NCI-H2107 treated with DMSO at 0.1 percent for 48 hours (cell line): ENCODE results near the gene GALNT9.
"Not testable (repeated sequence)": the region's sequence is repeated elsewhere in the genome, so short reads cannot be mapped to it uniquely, and the experiment has no call there.

Source experiments
- DNase-seq: peaks from one replicate; lab custom pipeline; 2025; ENCODE audit not compliant: unreplicated experiment; lab: John Stamatoyannopoulos, UW

Gene GALNT9

DNA sequence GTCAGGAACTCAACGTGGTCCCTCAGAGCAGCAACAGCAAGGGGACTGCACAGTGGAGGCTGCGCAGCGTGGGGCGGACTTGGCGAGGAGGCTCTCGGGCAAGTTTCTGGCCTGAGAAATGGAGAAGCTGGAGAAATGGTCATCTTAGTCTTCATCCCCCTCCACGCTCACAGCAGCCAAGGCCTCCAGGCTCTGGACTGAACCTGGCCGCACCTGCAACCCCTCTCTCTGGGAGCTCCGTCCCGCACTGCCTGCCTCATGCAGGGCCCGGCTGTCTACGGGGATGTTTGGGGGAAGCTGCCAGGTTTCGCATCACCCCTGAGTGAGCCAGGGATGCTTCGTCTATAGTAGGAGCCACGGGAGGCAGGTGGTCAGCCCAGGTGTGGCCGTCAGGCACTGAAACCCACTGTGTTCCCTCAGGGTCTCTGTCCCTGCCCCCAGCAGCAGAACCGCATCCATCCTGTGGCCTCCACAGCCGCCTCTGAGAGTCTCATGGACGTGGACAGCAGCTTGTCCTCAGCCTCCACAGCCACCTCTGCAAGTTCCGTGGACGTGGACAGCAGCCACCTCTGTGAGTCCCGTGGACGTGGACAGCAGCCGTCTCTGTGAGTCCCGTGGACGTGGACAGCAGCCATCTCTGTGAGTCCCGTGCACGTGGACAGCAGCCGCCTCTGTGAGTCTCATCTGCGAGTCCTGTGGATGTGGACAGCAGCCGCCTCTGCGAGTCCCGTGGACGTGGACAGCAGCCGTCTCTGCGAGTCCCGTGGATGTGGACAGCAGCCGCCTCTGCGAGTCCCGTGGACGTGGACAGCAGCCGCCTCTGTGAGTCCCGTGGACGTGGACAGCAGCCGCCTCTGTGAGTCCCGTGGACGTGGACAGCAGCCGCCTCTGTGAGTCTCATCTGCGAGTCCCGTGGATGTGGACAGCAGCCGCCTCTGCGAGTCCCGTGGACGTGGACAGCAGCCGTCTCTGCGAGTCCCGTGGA lies 29.1 kb upstream of the GALNT9 start:
- not testable (repeated sequence) for DNase-seq

DNA sequence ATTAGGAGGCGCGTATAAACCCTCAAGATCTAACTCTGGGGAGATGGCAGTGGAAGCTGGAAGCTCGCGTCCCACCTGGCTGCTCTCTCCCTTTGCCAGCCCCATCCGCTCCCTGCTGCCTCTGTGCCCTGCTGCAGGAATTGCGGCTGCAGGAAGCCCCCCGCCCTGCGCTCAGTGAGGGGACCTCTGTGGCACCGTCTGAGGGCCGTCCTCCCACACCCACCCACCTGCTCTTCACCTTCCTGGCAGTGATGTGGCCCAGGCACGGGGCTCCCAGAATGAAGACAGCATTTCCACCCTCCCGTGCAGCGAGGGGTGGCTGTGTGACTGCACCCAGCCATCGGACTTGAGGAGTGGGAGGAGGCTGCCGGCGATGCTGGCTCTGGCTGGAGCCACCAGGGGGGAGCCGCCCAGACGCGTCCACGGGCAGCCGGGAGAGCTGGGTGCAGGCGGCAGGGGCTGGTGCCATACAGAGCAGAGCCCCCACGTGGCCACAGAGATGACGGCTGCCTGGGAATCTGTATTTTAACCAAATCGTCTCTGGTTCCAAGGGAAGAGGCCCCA lies 28.3 kb upstream of the GALNT9 start:
- DNase-seq, result no peak

DNA sequence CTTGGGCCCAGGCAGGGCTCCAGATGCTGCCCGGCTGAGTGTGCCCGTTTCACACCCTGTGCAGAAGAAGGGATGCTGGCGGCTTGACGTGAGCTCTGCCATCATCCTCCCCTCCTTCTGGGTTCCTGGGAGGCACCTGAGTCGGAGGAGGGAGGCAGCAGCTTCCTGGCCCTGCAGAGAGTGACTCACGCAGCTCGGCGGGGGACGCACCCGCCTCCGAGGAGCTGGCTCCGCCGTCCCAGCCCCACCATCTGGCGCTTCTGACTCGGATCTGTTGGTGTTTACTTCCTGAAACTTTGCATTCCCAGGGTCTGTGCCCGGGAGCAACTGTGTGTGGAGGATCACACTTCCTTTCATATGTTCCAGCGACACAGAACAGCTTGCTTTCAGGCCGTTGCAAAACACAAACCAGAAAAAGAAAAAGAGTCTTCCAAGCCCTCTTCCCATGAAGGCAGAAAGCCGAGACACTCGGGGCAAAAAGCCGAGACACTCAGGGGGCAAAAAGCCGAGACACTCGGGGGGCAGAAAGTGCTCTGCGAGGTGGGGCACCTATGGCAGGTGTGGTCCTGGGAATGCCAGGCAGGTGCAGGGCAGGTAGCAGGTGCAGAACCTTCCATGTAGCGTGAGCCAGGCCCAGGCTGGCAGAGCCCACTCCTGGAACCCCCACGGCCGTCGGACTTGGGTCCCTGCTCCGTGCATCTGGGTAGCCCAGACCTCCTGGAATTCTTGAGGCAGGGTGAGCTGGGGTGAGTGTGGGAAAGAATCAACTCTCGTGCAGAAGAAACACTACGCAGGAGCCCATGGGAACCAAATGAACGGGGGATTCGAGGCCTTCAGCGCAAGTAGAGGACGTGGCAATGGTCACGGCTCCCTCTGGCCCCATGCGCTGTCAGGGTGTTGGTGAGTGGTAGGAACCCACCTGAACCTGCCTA lies 27.6 kb upstream of the GALNT9 start:
- no peak for DNase-seq

DNA sequence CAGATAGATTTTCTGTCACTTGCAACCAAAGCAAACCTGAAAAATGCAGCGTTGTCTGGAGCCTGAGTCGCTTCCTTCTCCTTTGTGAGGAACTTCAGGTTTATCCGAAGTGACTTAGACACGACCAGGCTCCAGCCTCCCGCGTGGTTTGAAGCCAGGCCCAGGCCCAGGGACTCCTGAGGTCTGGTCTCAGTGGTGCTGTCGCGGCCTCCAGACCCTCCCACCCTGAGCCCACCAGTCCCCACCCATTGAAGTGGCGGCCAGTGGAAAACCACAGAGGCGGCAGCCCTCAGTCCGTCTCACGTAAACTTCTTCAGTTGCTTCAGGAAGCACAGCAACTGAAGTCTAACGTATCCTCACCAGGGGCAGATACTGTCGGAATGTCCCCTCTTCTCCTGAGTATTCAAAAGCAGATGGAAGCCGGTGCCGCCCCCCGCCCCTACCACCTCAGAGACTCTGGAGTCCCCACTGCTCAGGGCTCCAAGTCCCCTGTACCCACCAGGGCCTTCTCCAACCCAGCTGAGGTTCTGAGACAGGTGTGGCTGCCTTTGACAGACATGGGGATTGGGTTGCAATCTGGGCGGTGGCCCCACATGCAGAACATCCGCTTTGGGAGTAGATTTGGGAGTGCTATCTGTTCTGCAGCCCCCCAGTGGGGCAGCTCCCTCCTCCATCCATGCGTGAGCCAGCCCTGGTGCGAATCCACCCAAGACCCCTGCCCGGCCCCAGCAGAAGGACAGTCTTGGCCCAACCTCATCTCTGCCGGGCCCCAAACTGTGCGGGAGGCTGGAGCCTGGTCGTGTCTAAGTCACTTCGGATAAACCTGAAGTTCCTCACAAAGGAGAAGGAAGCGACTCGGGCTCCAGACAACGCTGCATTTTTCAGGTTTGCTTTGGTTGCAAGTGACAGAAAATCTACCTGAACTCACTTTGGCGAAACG lies 26.6 kb upstream of the GALNT9 start:
- no peak for DNase-seq

DNA sequence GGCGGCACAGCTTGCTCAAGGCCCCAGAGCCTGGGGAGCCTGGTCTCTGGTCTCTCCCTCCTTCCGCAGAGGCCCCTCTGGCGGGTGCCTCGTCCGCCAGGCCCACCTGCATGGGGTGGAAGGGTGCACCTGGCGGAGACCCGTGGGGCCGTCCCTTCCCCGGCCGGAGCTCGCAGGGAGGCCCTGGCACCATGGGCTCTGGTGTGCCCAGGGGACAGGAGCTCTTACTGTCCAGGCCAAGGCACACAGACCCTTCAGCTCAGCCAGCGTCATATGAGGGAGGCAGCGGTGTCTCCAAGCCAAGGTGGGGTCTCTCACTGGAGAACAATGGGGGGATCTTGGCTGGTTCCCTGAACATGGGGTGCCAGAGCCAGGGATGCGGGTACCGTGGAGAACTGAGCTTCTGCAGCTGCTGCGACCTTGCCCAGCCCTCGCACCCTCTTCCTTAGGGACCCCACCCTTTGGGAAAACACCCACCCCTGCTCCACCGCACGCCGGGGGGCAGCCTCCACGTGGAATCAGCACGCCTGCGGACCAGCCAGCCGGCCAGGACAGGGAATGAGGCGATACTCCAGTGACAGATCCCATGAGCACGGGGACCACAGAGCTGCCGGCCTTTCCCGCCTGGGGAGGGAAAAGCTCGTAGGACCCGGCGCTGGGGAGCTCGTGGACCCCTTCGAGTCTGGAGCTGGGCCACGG lies 25.7 kb upstream of the GALNT9 start:
- no peak for DNase-seq

DNA sequence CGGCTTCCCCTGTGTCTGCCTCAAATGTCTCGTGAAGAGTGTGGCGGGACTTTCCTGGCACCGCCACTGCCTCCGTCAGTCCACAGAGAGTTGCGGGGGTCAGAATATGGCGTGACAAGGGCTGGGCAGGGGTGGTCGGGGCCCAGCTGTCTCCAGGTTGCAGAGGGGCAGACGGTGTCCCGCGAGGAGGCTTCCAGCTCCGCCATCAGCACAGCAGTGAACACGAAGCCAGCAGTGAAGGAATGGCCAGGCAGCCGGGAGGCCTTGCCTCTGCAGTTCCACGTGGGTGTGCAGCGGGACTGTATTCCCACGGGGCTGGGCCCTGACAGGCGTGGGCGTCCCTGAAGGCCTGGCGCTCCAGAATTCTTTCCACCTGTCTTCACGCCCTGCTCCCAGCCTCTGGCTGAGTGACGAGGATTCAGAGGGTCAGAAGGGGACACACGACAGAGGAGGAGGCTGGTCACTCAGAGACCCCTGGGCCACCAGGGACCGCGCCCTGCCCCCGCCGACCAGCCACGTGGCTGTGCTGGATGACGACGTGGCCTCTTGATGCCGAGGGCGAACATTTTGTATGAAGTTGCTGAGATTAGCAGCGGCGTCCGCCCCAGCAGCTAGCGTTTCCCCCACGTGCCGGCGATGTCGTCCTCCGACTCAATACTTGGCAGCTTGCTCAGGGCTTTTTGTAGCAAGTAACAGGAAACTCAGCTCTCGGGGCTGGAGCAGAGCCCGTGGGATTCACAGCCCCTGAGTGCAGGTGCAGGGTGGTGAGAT lies 25.0 kb upstream of the GALNT9 start:
- no peak for DNase-seq

DNA sequence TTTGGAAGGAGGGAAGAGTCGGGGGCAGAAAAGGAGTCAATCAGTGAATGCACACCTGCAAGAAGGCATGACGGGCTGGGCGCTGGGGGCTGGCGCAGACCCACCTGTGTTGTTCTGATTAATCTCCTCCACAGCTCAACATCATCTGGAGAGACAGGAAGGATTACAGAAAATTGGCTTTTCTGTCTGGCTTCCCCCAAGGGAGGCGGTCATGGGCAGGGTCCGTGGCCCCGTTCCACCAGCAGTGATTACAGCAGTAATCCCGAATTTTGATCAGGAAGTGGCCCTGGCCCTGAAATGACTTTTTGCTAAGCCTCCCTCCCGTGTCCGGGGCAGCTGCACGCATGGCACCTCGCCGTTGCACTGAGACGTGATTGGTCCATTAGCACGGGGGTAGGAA lies 24.4 kb upstream of the GALNT9 start:
- DNase-seq, result no peak

DNA sequence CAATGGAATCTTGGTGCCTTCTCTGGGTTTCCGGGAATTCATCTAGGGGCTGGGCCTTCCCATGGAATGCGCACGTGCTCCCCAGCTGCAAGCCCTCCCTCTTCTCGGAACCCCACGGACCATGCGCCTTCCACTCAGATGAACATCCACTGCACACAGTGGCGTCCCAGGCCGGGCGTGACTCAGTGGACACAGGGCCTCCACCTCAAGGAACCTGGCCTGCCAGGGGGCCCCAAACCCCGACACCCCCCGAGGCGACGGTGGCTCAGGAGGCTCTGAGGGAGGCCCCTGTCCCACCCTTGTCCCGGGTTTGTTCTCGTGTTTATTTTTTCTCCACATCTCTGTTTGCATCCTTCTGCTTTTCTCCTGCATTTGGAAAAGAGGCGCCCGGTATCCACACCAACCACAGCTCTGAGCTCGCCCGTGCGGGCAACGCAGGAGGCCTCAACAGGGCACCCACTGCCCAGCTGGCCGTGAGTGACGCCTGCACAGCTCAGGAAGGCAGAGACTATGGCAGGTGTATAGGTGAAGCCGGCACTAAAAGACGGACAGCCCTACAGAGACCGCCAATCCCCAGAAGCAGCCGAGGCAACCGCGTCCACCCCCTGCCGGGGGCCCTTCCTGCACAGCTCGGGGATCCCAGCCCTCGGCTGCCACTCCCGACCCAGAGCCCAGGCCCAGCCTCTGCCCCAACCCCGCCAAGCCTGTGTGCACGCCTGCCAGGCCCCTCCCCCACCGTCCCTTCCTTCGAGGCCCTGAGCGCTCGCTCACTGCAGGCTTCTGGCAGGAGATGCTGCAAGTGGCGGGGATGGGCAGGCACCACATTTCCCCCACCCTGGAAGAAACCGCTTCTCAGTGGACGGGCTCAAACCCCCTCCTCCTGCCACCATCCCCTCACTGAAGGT lies 23.8 kb upstream of the GALNT9 start:
- no peak for DNase-seq

DNA sequence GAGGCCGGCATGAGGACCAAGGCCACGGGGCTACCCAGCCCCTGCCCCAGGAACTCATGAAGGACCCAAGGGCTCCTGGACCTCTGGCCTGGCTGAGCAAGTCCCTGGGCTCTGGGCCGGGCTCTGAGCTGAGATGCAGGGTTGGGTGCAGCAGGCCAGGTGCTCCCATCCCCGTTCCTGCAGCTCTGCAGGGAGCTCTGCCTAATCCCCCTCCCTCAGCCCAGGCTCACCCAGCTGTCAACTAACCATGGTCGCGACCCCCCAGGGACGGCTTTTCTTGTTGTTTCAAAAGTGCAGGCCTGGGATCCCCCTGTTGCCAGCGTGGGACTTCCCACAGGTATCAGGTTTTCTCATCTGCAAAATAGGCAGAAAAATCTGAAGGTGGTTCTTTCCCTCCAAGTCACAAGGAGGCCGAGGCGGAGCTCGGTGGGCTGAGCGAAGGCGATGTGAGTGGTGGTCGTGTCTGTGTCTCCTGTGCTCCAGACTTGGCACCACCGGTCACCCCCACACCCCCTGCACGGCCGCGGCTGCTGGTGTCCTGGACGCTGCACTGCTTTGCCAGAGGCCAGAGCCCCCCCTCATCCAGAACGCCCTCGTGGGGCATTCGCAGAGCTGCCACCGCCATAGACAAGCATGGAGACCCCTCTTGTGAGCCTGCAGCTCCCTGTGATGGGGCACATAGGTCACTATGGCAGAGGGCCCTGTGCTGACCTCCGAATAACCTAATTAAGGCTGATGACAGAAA lies 22.5 kb upstream of the GALNT9 start:
- DNase-seq, result no peak

DNA sequence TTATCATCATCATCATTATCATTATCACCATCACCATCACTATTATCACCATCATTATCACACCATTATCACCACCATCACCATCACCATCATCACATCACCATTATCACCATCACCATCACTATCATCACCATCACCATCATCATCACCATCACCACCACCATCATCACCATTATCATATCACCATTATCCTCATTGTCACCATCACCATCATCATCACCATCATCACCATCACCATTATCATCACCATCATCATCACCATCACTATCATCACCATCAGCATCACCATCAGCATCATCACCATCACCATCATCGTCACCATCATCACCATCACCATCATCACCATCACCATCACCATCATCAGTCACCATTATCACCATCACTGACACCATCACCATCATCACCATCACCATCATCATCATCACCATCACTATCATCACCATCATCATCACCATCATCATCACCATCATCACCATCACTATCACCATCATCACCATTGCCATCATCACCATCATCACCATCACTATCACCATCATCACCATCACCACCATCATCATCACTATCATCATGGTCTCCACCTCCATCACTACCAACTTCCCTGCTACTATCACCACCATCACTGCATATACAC lies 20.2 kb upstream of the GALNT9 start:
- DNase-seq, result no peak

DNA sequence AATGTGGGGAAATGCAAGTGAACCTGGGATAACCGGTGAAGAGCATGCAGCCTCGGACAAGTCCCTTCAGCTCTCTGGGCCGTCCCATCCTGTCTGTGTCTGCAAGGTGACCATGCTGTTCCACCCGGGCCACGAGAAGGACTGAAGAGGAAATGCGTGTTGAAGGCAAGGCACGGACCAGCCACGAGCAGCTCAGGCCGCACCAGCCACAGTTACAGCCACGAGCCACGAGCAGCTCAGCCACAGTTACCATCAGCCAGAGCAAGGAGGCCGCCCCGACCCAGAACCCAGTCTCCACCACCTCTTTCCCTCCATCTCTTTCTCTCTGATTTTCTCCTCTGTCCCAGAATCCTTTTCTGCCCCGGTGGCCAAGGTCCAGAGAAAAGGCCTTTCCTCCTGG lies 18.8 kb upstream of the GALNT9 start:
- DNase-seq, result no peak

DNA sequence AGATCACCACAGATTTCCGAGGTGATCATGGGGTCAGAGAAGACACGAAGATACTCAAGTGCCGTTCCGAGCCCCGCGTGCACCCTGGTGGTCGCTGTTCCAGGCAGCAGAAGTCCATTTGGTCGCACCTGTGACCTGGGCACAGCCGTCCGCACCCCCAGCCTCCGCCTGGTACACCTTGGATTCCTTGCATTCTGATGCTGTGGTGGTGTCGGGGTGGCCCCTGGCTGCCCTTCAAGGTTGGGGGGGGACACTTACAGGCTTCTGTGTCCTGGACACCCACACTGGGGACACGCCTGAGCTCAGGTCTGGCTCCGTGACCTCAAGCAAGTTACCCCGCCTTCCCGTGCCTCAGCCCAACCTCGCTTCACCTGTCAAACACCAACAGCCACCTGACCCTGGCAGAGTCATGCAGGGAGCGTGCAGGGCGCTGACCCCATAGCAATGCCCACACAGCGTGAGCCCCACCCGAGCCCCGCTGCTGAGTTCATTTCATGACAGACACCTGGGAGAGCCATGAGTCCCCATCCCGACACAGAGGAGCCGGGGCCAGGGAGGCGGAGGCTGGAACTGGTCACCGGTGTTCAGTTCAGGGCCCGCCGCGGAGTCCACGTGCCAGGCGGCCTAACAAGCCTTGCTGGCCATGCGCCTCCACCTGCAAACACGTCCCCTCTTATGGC lies 17.9 kb upstream of the GALNT9 start:
- no peak for DNase-seq

DNA sequence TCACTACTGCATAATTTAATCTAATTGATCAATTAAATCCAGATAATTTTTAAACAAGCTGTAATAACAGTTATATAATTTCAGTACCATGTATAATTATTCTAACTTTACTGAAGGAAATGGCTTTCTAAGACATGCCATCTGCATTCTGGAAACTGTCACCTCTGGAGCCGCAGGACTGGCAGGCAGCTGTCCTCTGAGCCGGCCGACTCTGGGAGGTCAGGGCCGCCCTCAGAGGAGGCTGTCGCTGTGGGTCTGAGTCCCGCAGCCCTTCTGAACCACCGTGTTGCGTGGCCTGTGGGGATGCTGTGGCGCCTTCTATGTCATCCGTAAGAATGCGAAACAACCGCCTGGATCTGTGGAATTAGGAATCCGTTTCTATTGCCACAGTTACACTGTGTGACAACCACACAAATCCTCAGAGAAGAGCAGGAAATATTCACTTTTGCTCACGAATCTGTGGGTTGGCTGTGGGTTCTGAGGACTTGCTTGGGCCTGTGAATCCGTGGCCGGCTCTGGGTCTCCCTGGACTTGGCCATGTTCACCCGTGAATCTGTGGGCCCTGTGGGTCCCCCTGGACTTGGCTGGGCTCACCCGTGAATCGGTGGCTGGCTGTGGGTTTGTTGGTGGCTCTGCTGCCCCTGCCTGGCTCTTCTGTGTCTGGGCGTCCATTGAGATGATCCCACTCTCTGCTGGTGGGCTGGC lies 17.2 kb upstream of the GALNT9 start:
- DNase-seq, result no peak

DNA sequence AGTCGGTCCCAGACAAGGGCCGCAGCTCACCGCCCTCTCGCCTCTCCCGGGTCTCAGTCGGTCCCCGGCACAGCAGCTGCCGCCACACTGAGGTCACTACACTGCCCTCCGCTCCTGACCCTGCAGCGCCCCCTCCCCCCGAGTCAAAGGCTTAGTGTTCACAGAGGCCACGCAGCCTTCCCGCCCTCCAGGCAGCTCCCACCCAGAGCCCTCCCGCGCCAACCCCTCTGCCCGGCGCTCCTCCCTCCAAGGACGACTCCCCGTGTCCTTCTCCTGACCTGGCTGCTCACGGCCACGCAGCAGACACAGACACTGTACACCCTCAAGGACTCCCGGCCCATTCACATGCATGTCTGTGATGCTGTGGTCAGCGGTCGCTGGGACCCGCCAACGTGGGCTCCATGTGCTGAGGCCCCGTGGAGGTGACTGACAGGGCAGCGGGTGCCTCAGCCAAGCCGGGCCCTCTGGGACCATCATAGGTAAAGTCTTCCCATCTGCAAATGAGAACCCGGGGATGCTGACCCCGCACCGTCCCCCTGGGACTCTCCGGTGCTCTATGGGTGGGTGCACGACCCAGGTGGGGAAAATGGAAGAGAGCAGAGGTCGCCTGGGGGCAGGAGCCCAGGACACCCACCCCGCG lies 16.3 kb upstream of the GALNT9 start:
- no peak for DNase-seq

DNA sequence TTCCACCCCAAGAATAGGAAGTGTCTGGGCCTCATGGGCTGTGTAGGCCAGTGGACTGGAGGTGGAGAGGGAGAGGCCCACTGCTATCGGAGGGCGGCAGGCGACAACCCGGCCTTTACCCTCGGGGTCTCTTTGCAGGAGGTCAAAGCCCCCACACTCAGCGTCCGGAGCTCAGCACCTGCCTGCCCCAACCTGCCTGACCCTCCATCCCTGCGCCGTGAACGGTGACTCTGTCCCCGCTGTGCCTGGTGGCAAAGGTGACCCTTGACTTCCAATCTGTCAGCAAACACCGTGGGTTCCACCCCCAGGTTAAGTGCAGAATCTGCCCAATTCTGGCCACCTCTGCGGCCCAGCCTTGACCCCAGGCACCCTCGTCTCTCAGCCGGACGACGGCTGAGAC lies 15.7 kb upstream of the GALNT9 start:
- no peak for DNase-seq
